ENCODE data around the gene CX3CL1. TPM values are rescaled to one million over a fixed set of nuclear protein-coding genes. Genes with fewer than 3 reads are reported as not detected.

The CX3CL1 gene
- polyA plus RNA-seq, 1 donor from 2014 or later, result 4.9 TPM

DNA sequence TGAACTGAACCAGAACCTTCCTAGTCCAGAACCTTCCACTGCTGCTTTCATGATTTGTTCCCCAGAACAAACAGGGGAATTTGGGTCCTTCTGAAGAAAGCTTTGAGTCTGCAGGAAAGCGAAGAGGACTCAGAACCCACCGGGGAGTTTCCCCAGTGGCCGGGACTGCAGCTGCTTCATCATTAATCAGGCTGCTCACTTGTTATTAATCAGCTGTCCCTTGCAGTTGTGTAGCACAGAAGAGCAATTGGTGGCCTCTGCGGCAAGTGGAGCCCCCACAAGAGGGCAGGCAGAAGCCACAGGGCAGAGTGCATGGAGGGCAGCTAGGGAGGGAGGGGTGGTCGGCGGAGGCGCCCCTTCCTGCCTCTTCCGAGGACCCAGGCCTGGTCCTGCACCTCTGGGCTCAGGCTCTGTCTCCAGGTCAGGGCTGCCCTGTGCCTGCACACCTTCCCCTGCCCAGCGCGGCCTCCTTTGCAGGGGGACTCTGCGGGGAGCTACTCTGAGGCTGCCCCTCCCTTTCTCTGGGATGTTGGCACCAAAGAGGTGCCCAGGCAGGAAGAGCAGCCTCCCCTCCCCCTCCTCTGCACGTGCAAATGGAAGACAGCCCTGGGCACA is 39.2 kb downstream of the CX3CL1 start:
- Histone ChIP-seq H2AFZ (ENCODE audit: low read depth, low read length) (no peak overlapping the region), H3K4me3 (ENCODE audit: low read length) (no peak overlapping the region), H3K4me2 (ENCODE audit: low read length) (no peak overlapping the region), H3K27ac (ENCODE audit: low read length) (no peak overlapping the region), H3K36me3 (ENCODE audit: insufficient read depth, low read length) (no peaks in the 10 kb centered on the region), H3F3A (ENCODE audit: insufficient read depth, low read length, poor library complexity, severe bottlenecking) (no peaks in the 10 kb centered on the region), H3K27me3 (ENCODE audit: insufficient read depth, low read depth, low read length) (no peaks in the 10 kb centered on the region), H3K9ac (ENCODE audit: low read length) (no peak overlapping the region), H3K9me3 (ENCODE audit: low read length) (no peaks in the 10 kb centered on the region), H3K79me2 (replicated peaks; ENCODE audit: insufficient read depth, low read length) (no peaks in the 10 kb centered on the region), H4K20me1 (ENCODE audit: insufficient read depth) (no peaks in the 10 kb centered on the region), H3K9me2 (ENCODE audit: insufficient read depth, low read length) (no peaks in the 10 kb centered on the region)
- no peak for TF ChIP-seq MXI1 (conservative IDR thresholded peaks at IDR 0.05; ENCODE audit: poor library complexity, severe bottlenecking)
- no peak for TF ChIP-seq CTCF (IDR thresholded peaks at IDR 0.05; ENCODE audit: poor library complexity, severe bottlenecking)
- no peak for TF ChIP-seq EP300 (conservative IDR thresholded peaks at IDR 0.05; ENCODE audit: poor library complexity, severe bottlenecking)
- no peak for TF ChIP-seq RAD21 (conservative IDR thresholded peaks at IDR 0.05)
- TF ChIP-seq POLR2AphosphoS5 (IDR thresholded peaks at IDR 0.05), result no peak
- TF ChIP-seq TAF1 (IDR thresholded peaks at IDR 0.05; ENCODE audit: low read depth), result no peak

DNA sequence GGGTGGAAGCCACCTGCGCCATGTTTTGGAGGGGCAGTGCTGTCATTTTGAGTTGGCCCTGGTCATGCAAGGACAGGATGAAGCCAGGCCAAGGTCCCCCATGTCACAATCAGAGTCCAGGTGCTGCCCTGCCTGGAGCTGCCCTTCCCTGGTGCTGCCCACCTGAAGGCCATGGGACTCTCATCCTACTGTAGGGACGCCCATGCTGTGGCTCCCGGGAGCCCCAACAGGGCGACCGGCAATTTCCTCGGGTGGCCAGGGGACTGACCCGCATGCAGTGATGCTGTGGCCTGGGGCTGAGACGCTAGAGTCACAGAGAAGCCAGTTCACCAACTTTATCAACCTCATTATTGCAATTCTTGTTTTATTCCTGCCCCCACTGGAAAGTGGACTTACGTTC is 40.3 kb downstream of the CX3CL1 start:
- H3K36me3 ChIP-seq (ENCODE audit: insufficient read depth, low read length), result no peaks in the 10 kb centered on the region
- no peaks in the 10 kb centered on the region for H3K27me3 ChIP-seq (ENCODE audit: insufficient read depth, low read depth, low read length)
- no peak overlapping the region for H2AFZ ChIP-seq (ENCODE audit: low read depth, low read length)
- TF ChIP-seq REST (IDR thresholded peaks at IDR 0.05; ENCODE audit: borderline replicate concordance) (no peak), RAD21 (conservative IDR thresholded peaks at IDR 0.05) (no peak), SMC3 (conservative IDR thresholded peaks at IDR 0.05; ENCODE audit: poor library complexity) (no peak), POLR2AphosphoS5 (IDR thresholded peaks at IDR 0.05) (no peak), MXI1 (conservative IDR thresholded peaks at IDR 0.05; ENCODE audit: poor library complexity, severe bottlenecking) (no peak), EP300 (conservative IDR thresholded peaks at IDR 0.05; ENCODE audit: poor library complexity, severe bottlenecking) (no peak), EZH2 (IDR thresholded peaks at IDR 0.05; ENCODE audit: borderline replicate concordance, insufficient read depth, low read length, poor library complexity, severe bottlenecking) (no peak), CTCF (IDR thresholded peaks at IDR 0.05; ENCODE audit: poor library complexity, severe bottlenecking) (no peak), TAF1 (IDR thresholded peaks at IDR 0.05; ENCODE audit: low read depth) (no peak)
- H3K27ac ChIP-seq (ENCODE audit: low read length), result no peak overlapping the region
- no peak overlapping the region for H3K4me2 ChIP-seq (ENCODE audit: low read length)
- no peaks in the 10 kb centered on the region for H3K9me3 ChIP-seq (ENCODE audit: low read length)
- H3F3A ChIP-seq (ENCODE audit: insufficient read depth, low read length, poor library complexity, severe bottlenecking), result no peaks in the 10 kb centered on the region
- no peak overlapping the region for H3K4me3 ChIP-seq (ENCODE audit: low read length)
- H3K79me2 ChIP-seq (replicated peaks; ENCODE audit: insufficient read depth, low read length), result no peaks in the 10 kb centered on the region
- H4K20me1 ChIP-seq (ENCODE audit: insufficient read depth), result no peaks in the 10 kb centered on the region
- H3K9ac ChIP-seq (ENCODE audit: low read length), result no peak overlapping the region
- no peaks in the 10 kb centered on the region for H3K9me2 ChIP-seq (ENCODE audit: insufficient read depth, low read length)

Data from neural cell (in vitro differentiated cells).